Right lobe of liver (tissue), 6 donors: ENCODE data around the gene AQP1. TPM values are rescaled to one million over a fixed set of nuclear protein-coding genes. Genes with fewer than 3 reads are reported as not detected.

Experiments used
- ATAC-seq, 4 donors: fragments of 200-7000 bp; cut with Tn5 transposase; one replicate each; pipeline ENCODE4 v1.9.1; 2020; ENCODE audit warnings: mild to moderate bottlenecking in 4 of 4, moderate library complexity in 4 of 4
- DNase-seq, 3 donors: peaks; one replicate each; pipeline ENCODE4 v3.0.0-alpha.2; 2020
- H3K27ac ChIP-seq, 3 donors: fragments of 200-600 bp; one replicate each; pipeline ENCODE4 v1.8.0; 2022
- H3K27me3 ChIP-seq, 2 donors: fragments of 200-600 bp; one replicate each; pipeline ENCODE4 v1.8.0; 2022
- H3K36me3 ChIP-seq, 4 donors: fragments of 200-600 bp; sonication (generic) in 1 of 4; one replicate each; pipeline versions ENCODE4 v1.5.1 to v1.8.0; 2017 to 2022; ENCODE audit warnings: control low read depth in 1 of 4
- H3K4me1 ChIP-seq, 4 donors: fragments of 200-600 bp; sonication (generic) in 1 of 4; one replicate each; pipeline versions ENCODE4 v1.5.1 to v1.8.0; 2017 to 2022; ENCODE audit warnings: control low read depth in 1 of 4
- H3K4me3 ChIP-seq, 3 donors: fragments of 200-600 bp; one replicate each; pipeline ENCODE4 v1.8.0; 2022
- H3K9me3 ChIP-seq, 4 donors: fragments of 200-600 bp; sonication (generic) in 1 of 4; one replicate each; pipeline versions ENCODE4 v1.5.1 to v1.8.0; 2017 to 2022; ENCODE audit warnings: control low read depth in 1 of 4
- CTCF ChIP-seq, 4 donors: fragments of 200-600 bp in 3 of 4; fragments of 450-650 bp in 1 of 4; IDR thresholded peaks; one replicate each; pipeline versions ENCODE4 v1.5.1 to v1.8.0; 2016 to 2022; ENCODE audit warnings: antibody characterized with exemption in 4 of 4, mild to moderate bottlenecking in 2 of 4
- POLR2A ChIP-seq: fragments of 450-650 bp; IDR thresholded peaks from one replicate; pipeline ENCODE4 v1.6.1; 2017; ENCODE audit warnings: antibody characterized with exemption, mild to moderate bottlenecking
- WGBS: methylation state at CpG from one replicate; pipeline ENCODE4 v1.1.6; 2018; ENCODE audit warnings: low coverage, low lambda C conversion rate; ENCODE audit not compliant: insufficient coverage; ENCODE audit errors: missing lambda C conversion rate; 5-methylcytosine and 5-hydroxymethylcytosine counted together
- intact Hi-C, 2 donors: fragments of 100-400 bp; cut with DNase I; formaldehyde crosslinking; loops; one replicate each; pipeline versions ENCODE4 v1.11.2 to v1.14.1; 2022
- total RNA-seq, 6 experiments: library from RNA; depleted of rRNA in 2 of 6; stranded (reverse); fragments of >200 nt in 2 of 6; fragmentation: NEBNext Ultra II Directional in 3 of 6; extraction: Animal tissue kit (Norgen Biotek cat#: 25700) in 3 of 6; gene quantifications; one replicate each; pipeline versions ENCODE4 v1.1.0 to v1.2.4, GENCODE V29; 2016 to 2023
- donor health status: DM: no; HTN: yes; CAD: no.
- donor health status: DM: no; HTN: no; CAD: no.
- donor health status: DM: no; HTN: no; CAD: no.
- donor health status: DM: no; HTN: yes; CAD: no.
- donor health status: DM: no; HTN: yes; CAD: no.

Gene AQP1
- total RNA-seq, 6 experiments from 2014 or later, result 11.3 to 20.8 (median 14.8) TPM

GRCh38 chr7:30928254-30928872 lies 16.7 kb downstream of the AQP1 start:
- no peak overlapping the region for H3K27ac ChIP-seq
- ATAC-seq, result no peak
- DNase-seq, result peak in 2 of 3 donors; percentile 28 to 37
- no peaks in the 10 kb centered on the region for H3K36me3 ChIP-seq
- TF ChIP-seq CTCF (IDR thresholded peaks at IDR 0.05) (no peak), POLR2A (no peak)
- no peak overlapping the region for H3K4me3 ChIP-seq
- intact Hi-C loops, result no loop called here
- H3K4me1 ChIP-seq, result no peaks in the 10 kb centered on the region
- 73% methylated on average over 5 of the region's 13 CpGs for WGBS
- H3K9me3 ChIP-seq, result no peaks in the 10 kb centered on the region
- H3K27me3 ChIP-seq, result no peaks in the 10 kb centered on the region

GRCh38 chr7:30929686-30930085 lies 18.0 kb downstream of the AQP1 start:
- no peak for ATAC-seq
- H3K4me1 ChIP-seq, result no peaks in the 10 kb centered on the region
- no peaks in the 10 kb centered on the region for H3K27me3 ChIP-seq
- no peaks in the 10 kb centered on the region for H3K36me3 ChIP-seq
- no peaks in the 10 kb centered on the region for H3K9me3 ChIP-seq
- no peak for TF ChIP-seq POLR2A
- no peak for TF ChIP-seq CTCF (IDR thresholded peaks at IDR 0.05)
- H3K27ac ChIP-seq, result no peak overlapping the region
- no peak overlapping the region for H3K4me3 ChIP-seq
- peak in 2 of 3 donors; percentile 19 to 20 for DNase-seq
- intact Hi-C loops, result no loop called here
- WGBS, result 80% methylated on average over 1 of the region's 4 CpGs

- H3K9me3 ChIP-seq, result no peaks in the 10 kb centered on the region
- intact Hi-C loops, result no loop called here
- 58% methylated on average over 2 of the region's 8 CpGs for WGBS
- DNase-seq (peak in 2 of 3 donors; percentile 12 to 28), ATAC-seq (no peak)
- TF ChIP-seq CTCF (IDR thresholded peaks at IDR 0.05) (no peak), POLR2A (no peak)
- no peaks in the 10 kb centered on the region for H3K36me3 ChIP-seq
- H3K4me1 ChIP-seq, result no peaks in the 10 kb centered on the region
- no peaks in the 10 kb centered on the region for H3K27me3 ChIP-seq
- H3K27ac ChIP-seq, result no peak overlapping the region
- no peak overlapping the region for H3K4me3 ChIP-seq
These were observed 19.0 kb downstream of the AQP1 start for GRCh38 chr7:30930621-30931020.

- peak overlapping the region in 1 of 3 donors; percentile 26 for H3K27ac ChIP-seq
- no peaks in the 10 kb centered on the region for H3K4me1 ChIP-seq
- ATAC-seq (peak in 1 of 4 donors; percentile 32), DNase-seq (peak in 2 of 3 donors; percentile 43 to 52)
- WGBS, result 79% methylated on average over 13 of the region's 24 CpGs
- TF ChIP-seq POLR2A (no peak), CTCF (IDR thresholded peaks at IDR 0.05) (no peak)
- H3K36me3 ChIP-seq, result no peaks in the 10 kb centered on the region
- no peak overlapping the region for H3K4me3 ChIP-seq
- no peaks in the 10 kb centered on the region for H3K27me3 ChIP-seq
- H3K9me3 ChIP-seq, result no peaks in the 10 kb centered on the region
- intact Hi-C loops, result no loop called here
These were observed 19.7 kb downstream of the AQP1 start for GRCh38 chr7:30931161-30931928.
